ENCODE results near the gene DNMT3B.

Gene DNMT3B

DNA sequence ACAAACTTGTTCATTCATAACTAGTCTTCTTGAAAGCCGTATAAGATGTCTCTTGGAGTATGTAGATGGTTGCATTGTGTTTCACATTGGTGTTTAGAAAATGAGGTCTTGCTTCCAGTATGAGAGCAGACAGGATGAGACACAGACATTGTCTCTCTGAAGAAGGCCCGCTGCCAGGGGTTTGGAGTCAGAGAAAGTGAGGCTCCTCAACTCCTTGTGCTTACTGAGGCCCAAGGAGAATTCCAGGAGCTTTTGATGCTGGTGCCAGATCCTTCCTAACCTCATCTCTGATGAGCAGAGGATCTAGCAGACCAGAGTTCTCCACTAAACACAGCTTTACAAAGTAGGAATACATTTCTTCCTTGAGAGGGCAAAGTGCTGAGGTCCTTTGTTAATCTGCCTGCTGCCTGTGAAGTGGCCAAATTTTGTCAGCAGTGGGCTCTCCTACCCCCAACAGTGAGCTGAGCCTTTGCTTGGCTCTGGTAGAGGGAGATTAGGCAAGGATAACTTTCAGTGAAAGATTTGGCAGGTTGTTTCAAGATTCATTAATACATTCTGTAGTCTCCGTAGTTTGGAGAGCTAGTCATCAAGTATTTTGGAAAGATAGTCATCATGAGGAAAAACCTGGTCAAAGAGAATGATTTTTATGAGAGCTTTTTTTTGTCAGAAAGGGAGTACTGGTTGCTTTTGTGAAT, 67.3 kb downstream of the DNMT3B start:
- ATAC-seq (ENCODE audit: insufficient read depth, low read depth) (no peak), DNase-seq (no peak)
- Histone ChIP-seq H3K27ac (ENCODE audit: low read length) (no peak overlapping the region), H3K9ac (ENCODE audit: low read depth, low read length) (no peak overlapping the region), H4K20me1 (ENCODE audit: insufficient read depth, low read length) (peaks cover 83% of the 10 kb centered on the region), H3K27me3 (ENCODE audit: insufficient read depth, low read length, poor library complexity) (no peaks in the 10 kb centered on the region), H3K36me3 (ENCODE audit: insufficient read depth, low read length) (peaks cover 88% of the 10 kb centered on the region), H3K79me2 (ENCODE audit: insufficient read depth, low read length) (peaks cover 99% of the 10 kb centered on the region), H3K4me2 (ENCODE audit: insufficient read depth, low read length) (no peak overlapping the region), H3K4me1 (ENCODE audit: insufficient read depth, low read length) (peaks cover 8% of the 10 kb centered on the region; the same call in 1 of the 2 replicates), H3K4me3 (ENCODE audit: low read depth in 1 of 2, low read length in 2 of 2) (no peak overlapping the region), H2AFZ (ENCODE audit: low read depth, low read length) (no peak overlapping the region), H3K9me3 (ENCODE audit: insufficient read depth, low read length, severe bottlenecking) (no peaks in the 10 kb centered on the region)
- no peak for TF ChIP-seq EZH2 (IDR thresholded peaks at IDR 0.05; ENCODE audit: borderline replicate concordance, low read depth, low read length, severe bottlenecking)
- TF ChIP-seq, protein P1, sequence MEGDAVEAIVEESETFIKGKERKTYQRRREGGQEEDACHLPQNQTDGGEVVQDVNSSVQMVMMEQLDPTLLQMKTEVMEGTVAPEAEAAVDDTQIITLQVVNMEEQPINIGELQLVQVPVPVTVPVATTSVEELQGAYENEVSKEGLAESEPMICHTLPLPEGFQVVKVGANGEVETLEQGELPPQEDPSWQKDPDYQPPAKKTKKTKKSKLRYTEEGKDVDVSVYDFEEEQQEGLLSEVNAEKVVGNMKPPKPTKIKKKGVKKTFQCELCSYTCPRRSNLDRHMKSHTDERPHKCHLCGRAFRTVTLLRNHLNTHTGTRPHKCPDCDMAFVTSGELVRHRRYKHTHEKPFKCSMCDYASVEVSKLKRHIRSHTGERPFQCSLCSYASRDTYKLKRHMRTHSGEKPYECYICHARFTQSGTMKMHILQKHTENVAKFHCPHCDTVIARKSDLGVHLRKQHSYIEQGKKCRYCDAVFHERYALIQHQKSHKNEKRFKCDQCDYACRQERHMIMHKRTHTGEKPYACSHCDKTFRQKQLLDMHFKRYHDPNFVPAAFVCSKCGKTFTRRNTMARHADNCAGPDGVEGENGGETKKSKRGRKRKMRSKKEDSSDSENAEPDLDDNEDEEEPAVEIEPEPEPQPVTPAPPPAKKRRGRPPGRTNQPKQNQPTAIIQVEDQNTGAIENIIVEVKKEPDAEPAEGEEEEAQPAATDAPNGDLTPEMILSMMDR (IDR thresholded peaks at IDR 0.05; ENCODE audit: borderline replicate concordance, extremely low read depth, low read length, poor library complexity, severe bottlenecking) = no peak

DNA sequence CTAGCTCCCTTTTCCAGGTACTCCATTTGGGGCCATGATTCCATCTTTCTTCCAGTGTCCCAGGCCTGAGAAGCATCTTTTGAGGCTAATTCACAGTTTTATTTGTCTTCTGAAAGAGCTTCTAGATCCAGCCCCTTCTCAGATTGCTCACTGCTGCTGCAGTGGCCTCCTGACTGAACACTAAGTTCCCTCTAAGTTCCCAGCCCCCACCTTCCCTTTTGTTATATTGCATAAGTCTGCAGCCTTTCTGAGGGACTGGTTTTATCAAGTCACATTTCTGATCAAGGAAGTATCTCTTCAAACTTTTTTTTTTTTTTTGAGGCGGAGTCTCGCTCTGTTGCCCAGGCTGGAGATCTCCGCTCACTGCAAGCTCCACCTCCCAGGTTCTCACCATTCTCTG, 68.3 kb downstream of the DNMT3B start:
- Histone ChIP-seq H3K27me3 (ENCODE audit: insufficient read depth, low read length, poor library complexity) (no peaks in the 10 kb centered on the region), H4K20me1 (ENCODE audit: insufficient read depth, low read length) (peaks cover 77% of the 10 kb centered on the region), H3K9me3 (ENCODE audit: insufficient read depth, low read length, severe bottlenecking) (no peaks in the 10 kb centered on the region), H3K79me2 (ENCODE audit: insufficient read depth, low read length) (peaks cover 99% of the 10 kb centered on the region), H3K27ac (ENCODE audit: low read length) (no peak overlapping the region), H2AFZ (ENCODE audit: low read depth, low read length) (no peak overlapping the region), H3K9ac (ENCODE audit: low read depth, low read length) (no peak overlapping the region), H3K4me2 (ENCODE audit: insufficient read depth, low read length) (no peak overlapping the region), H3K4me1 (ENCODE audit: insufficient read depth, low read length) (peaks cover 8% of the 10 kb centered on the region; the same call in 1 of the 2 replicates), H3K36me3 (ENCODE audit: insufficient read depth, low read length) (peaks cover 92% of the 10 kb centered on the region), H3K4me3 (ENCODE audit: low read depth in 1 of 2, low read length in 2 of 2) (no peak overlapping the region)
- 0 out of 3 replicates have a peak, but pooled peaks have one; percentile 31 for ATAC-seq (ENCODE audit: insufficient read depth, low read depth)
- no peak for DNase-seq
- no peak for TF ChIP-seq EZH2 (IDR thresholded peaks at IDR 0.05; ENCODE audit: borderline replicate concordance, low read depth, low read length, severe bottlenecking)
- TF ChIP-seq, protein P1 (IDR thresholded peaks at IDR 0.05; ENCODE audit: borderline replicate concordance, extremely low read depth, low read length, poor library complexity, severe bottlenecking) = no peak

DNA sequence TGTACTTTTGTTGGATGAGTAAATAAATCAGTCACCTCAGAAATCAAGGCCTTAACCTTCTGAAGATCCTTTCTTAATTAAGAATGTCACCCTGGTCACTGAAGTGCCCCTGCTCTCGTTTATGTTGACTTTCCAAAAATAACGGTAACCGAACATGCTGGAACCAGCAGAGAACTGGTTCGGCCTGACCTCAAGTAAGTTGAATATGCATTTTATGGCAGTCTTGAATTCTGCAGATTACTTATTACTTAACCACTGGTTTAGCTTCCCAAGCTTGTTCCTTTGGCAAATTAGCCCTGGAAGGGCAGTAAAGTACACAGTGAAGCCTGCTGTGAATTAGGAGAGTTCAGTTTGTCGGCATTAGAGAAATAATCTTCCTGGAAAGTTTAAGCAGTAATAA, 69.8 kb downstream of the DNMT3B start:
- Histone ChIP-seq H3K4me2 (ENCODE audit: insufficient read depth, low read length) (no peak overlapping the region), H3K4me3 (ENCODE audit: low read depth in 1 of 2, low read length in 2 of 2) (no peak overlapping the region), H2AFZ (ENCODE audit: low read depth, low read length) (no peak overlapping the region), H3K27ac (ENCODE audit: low read length) (no peak overlapping the region), H3K4me1 (ENCODE audit: insufficient read depth, low read length) (peaks cover 8% of the 10 kb centered on the region; the same call in 1 of the 2 replicates), H3K9ac (ENCODE audit: low read depth, low read length) (no peak overlapping the region), H3K79me2 (ENCODE audit: insufficient read depth, low read length) (peaks cover 97% of the 10 kb centered on the region), H3K36me3 (ENCODE audit: insufficient read depth, low read length) (peaks cover 95% of the 10 kb centered on the region), H4K20me1 (ENCODE audit: insufficient read depth, low read length) (peaks cover 80% of the 10 kb centered on the region), H3K9me3 (ENCODE audit: insufficient read depth, low read length, severe bottlenecking) (no peaks in the 10 kb centered on the region), H3K27me3 (ENCODE audit: insufficient read depth, low read length, poor library complexity) (no peaks in the 10 kb centered on the region)
- no peak for ATAC-seq (ENCODE audit: insufficient read depth, low read depth)
- no peak for TF ChIP-seq EZH2 (IDR thresholded peaks at IDR 0.05; ENCODE audit: borderline replicate concordance, low read depth, low read length, severe bottlenecking)
- TF ChIP-seq, protein P1 (IDR thresholded peaks at IDR 0.05; ENCODE audit: borderline replicate concordance, extremely low read depth, low read length, poor library complexity, severe bottlenecking) = no peak
- DNase-seq = no peak

All from DND-41 (cell line).